ENCODE measurements around the gene TMCO6.
"Not testable (repeated sequence)": the region's sequence is repeated elsewhere in the genome, so short reads cannot be mapped to it uniquely, and the experiment has no call there.

The TMCO6 gene

GRCh38 chr5:140639148-140639981 lies at the start of gene TMCO6:
Gene TMCO6 (plus strand): TSS chr5:140639451. CDS start chr5:140639528, 77 bp downstream.
- peak; percentile 58 for TF ChIP-seq CTCF (IDR thresholded peaks at IDR 0.05; ENCODE audit: insufficient read depth, low read depth, low read length, missing control alignments)
- DNase-seq (ENCODE audit: low read depth) = peak; percentile 96
- peak within 1 kb of the TSS; percentile 64 for H3K4me3 ChIP-seq (ENCODE audit: low read depth, low read length)

GRCh38 chr5:140590861-140591260 lies 48.4 kb upstream of the TMCO6 start:
- TF ChIP-seq CTCF (IDR thresholded peaks at IDR 0.05; ENCODE audit: insufficient read depth, low read depth, low read length, missing control alignments) = no peak
- H3K4me3 ChIP-seq (ENCODE audit: low read depth, low read length) = no peak overlapping the region

GRCh38 chr5:140591747-140592372 lies 47.4 kb upstream of the TMCO6 start:
- TF ChIP-seq CTCF (IDR thresholded peaks at IDR 0.05; ENCODE audit: insufficient read depth, low read depth, low read length, missing control alignments) = no peak
- DNase-seq (ENCODE audit: low read depth) = no peak
- no peak overlapping the region for H3K4me3 ChIP-seq (ENCODE audit: low read depth, low read length)

More at GRCh38 chr5:140590861-140591260, 48.4 kb upstream of the TMCO6 start:
- no peak for DNase-seq (ENCODE audit: low read depth)

- not testable (repeated sequence) for DNase-seq (ENCODE audit: low read depth); H3K4me3 ChIP-seq (ENCODE audit: low read depth, low read length)
Observed at GRCh38 chr5:140593070-140593469, 46.2 kb upstream of the TMCO6 start.

GRCh38 chr5:140594169-140594568 lies 45.1 kb upstream of the TMCO6 start:
- H3K4me3 ChIP-seq (ENCODE audit: low read depth, low read length) = no peak overlapping the region
- no peak for DNase-seq (ENCODE audit: low read depth)
- TF ChIP-seq CTCF (IDR thresholded peaks at IDR 0.05; ENCODE audit: insufficient read depth, low read depth, low read length, missing control alignments) = no peak

GRCh38 chr5:140595538-140596300 lies 43.5 kb upstream of the TMCO6 start:
- no peak for TF ChIP-seq CTCF (IDR thresholded peaks at IDR 0.05; ENCODE audit: insufficient read depth, low read depth, low read length, missing control alignments)
- no peak overlapping the region for H3K4me3 ChIP-seq (ENCODE audit: low read depth, low read length)
- DNase-seq (ENCODE audit: low read depth) = peak; percentile 7

- DNase-seq (ENCODE audit: low read depth) = no peak
- no peak overlapping the region for H3K4me3 ChIP-seq (ENCODE audit: low read depth, low read length)
- no peak for TF ChIP-seq CTCF (IDR thresholded peaks at IDR 0.05; ENCODE audit: insufficient read depth, low read depth, low read length, missing control alignments)
Observed at GRCh38 chr5:140596321-140596741, 42.9 kb upstream of the TMCO6 start.

Data from GM12865 (cell line).